Posterior vena cava (tissue), 2 donors: ENCODE data around the gene FBXL15. TPM values are rescaled to one million over a fixed set of nuclear protein-coding genes. Genes with fewer than 3 reads are reported as not detected.

Source experiments
- DNase-seq: peaks from one replicate; pipeline ENCODE4 v3.0.0-alpha.2; 2020; ENCODE audit warnings: low spot score
- intact Hi-C, 2 donors: fragments of 100-400 bp; cut with DNase I; formaldehyde crosslinking; loops; one replicate each; pipeline versions ENCODE4 v1.14.1 to v1.14.2; 2022 to 2023
- total RNA-seq, 2 donors: library from RNA; stranded (reverse); fragmentation: NEBNext Ultra II Directional; extraction: Animal tissue kit (Norgen Biotek cat#: 25700); gene quantifications; one replicate each; pipeline ENCODE4 v1.2.1, GENCODE V29; 2021
- donor health status: DM: yes; HTN: yes; CAD: no.
- donor health status: DM: yes; HTN: yes; CAD: no.

Gene FBXL15
- total RNA-seq, 2 donors from 2014 or later, result 10.8 to 12.4 TPM

GRCh38 chr10:102408728-102409603, 11.7 kb upstream of the FBXL15 start:
- intact Hi-C loops, result no loop called here
- no peak for DNase-seq

GRCh38 chr10:102409604-102410428, 10.8 kb upstream of the FBXL15 start:
- no peak for DNase-seq
- intact Hi-C loops, result no loop called here

- intact Hi-C loops, result no loop called here
- DNase-seq, result no peak
These were observed 10.1 kb upstream of the FBXL15 start for GRCh38 chr10:102410429-102411073.

- intact Hi-C loops, result no loop called here
- no peak for DNase-seq
These were observed 9.0 kb upstream of the FBXL15 start for GRCh38 chr10:102411341-102412255.

GRCh38 chr10:102412293-102412692, 8.3 kb upstream of the FBXL15 start:
- intact Hi-C loops, result no loop called here
- no peak for DNase-seq

GRCh38 chr10:102413053-102413705, 7.5 kb upstream of the FBXL15 start:
- intact Hi-C loops, result no loop called here
- DNase-seq, result no peak

GRCh38 chr10:102413806-102414561, 6.7 kb upstream of the FBXL15 start:
- DNase-seq, result no peak
- intact Hi-C loops, result no loop called here

- DNase-seq, result no peak
- intact Hi-C loops, result no loop called here
These were observed 5.9 kb upstream of the FBXL15 start for GRCh38 chr10:102414749-102415148.

- no peak for DNase-seq
- intact Hi-C loops, result no loop called here
These were observed 4.4 kb upstream of the FBXL15 start for GRCh38 chr10:102416283-102416682.

GRCh38 chr10:102416695-102417094, 3.9 kb upstream of the FBXL15 start:
- intact Hi-C loops, result no loop called here
- DNase-seq, result no peak

GRCh38 chr10:102418622-102419268, 1.9 kb upstream of the FBXL15 start, which contains the start of gene PSD:
TSS of gene PSD (minus strand) at chr10:102418785. CDS start at chr10:102417038, 1,747 bp downstream.
- no peak for DNase-seq
- intact Hi-C loops, result no loop called here

- intact Hi-C loops, result no loop called here
- no peak for DNase-seq
These were observed 1.1 kb upstream of the FBXL15 start for GRCh38 chr10:102419269-102420180.

- no peak for DNase-seq
- intact Hi-C loops, result no loop called here
These were observed 389 bp upstream of the FBXL15 start for GRCh38 chr10:102420181-102420713.

GRCh38 chr10:102421507-102421756, 796 bp downstream of the FBXL15 start:
- intact Hi-C loops, result no loop called here

GRCh38 chr10:102421757-102422512, 1.3 kb downstream of the FBXL15 start:
- intact Hi-C loops, result loop anchor here in 1 of 2 donors (2.0 kb wide), 1 partner anchor 33 kb away; no protein-coding TSS in a partner anchor
- no peak for DNase-seq

More at GRCh38 chr10:102421507-102421756, 796 bp downstream of the FBXL15 start:
- DNase-seq, result no peak
